Smooth muscle cell (in vitro differentiated cells): Measurements from ENCODE around the gene ZDHHC7. TPM values are rescaled to one million over a fixed set of nuclear protein-coding genes. Genes with fewer than 3 reads are reported as not detected.

Source experiments
- DNase-seq: peaks from one replicate; lab custom pipeline; 2025; ENCODE audit not compliant: unreplicated experiment; lab: John Stamatoyannopoulos, UW
- H2AFZ ChIP-seq: fragments of 200-600 bp; sonication (generic); 2 replicates; pipeline ENCODE4 v1.6.0; 2016; ENCODE audit warnings: antibody characterized with exemption, low read depth, mild to moderate bottlenecking
- H3F3A ChIP-seq: fragments of 200-600 bp; sonication (generic); 2 replicates; pipeline ENCODE4 v1.6.0; 2017; ENCODE audit warnings: antibody characterized with exemption, low read depth
- H3K27ac ChIP-seq: fragments of 200-600 bp; sonication (generic); 2 replicates; pipeline ENCODE4 v1.5.1; 2016; ENCODE audit warnings: low read depth, mild to moderate bottlenecking
- H3K27me3 ChIP-seq: fragments of 200-600 bp; sonication (generic); 2 replicates; pipeline ENCODE4 v1.6.1; 2016; ENCODE audit warnings: low read depth, mild to moderate bottlenecking
- H3K36me3 ChIP-seq: fragments of 200-600 bp; sonication (generic); 2 replicates; pipeline ENCODE4 v1.5.1; 2016; ENCODE audit warnings: low read depth
- H3K4me1 ChIP-seq: fragments of 200-600 bp; sonication (generic); 2 replicates; pipeline ENCODE4 v1.5.1; 2016; ENCODE audit warnings: low read depth
- H3K4me2 ChIP-seq: fragments of 200-600 bp; sonication (generic); 2 replicates; pipeline ENCODE4 v1.6.0; 2016; ENCODE audit warnings: mild to moderate bottlenecking
- H3K4me3 ChIP-seq: fragments of 200-600 bp; sonication (generic); 2 replicates; pipeline ENCODE4 v1.5.1; 2016; ENCODE audit warnings: mild to moderate bottlenecking
- H3K79me2 ChIP-seq: fragments of 200-600 bp; sonication (generic); 2 replicates; pipeline ENCODE4 v1.6.0; 2016; ENCODE audit warnings: low read depth, mild to moderate bottlenecking
- H3K9ac ChIP-seq: fragments of 200-600 bp; sonication (generic); 2 replicates; pipeline ENCODE4 v1.6.0; 2016; ENCODE audit warnings: low read depth
- H3K9me3 ChIP-seq: fragments of 200-600 bp; sonication (generic); replicated peaks from 2 replicates; pipeline ENCODE4 v1.5.1; 2016; ENCODE audit warnings: low read depth
- H4K20me1 ChIP-seq: fragments of 200-600 bp; sonication (generic); 2 replicates; pipeline ENCODE4 v1.6.0; 2016; ENCODE audit warnings: low read depth
- WGBS: methylation state at CpG from one replicate; pipeline ENCODE4 v1.1.7; 2016; ENCODE audit warnings: low lambda C conversion rate; 5-methylcytosine and 5-hydroxymethylcytosine counted together
- polyA plus RNA-seq: library from polyadenylated mRNA; unstranded; fragments of >200 nt; fragmentation: Nextera tagmentation; extraction: Ambion mirVana; gene quantifications from 2 replicates; pipeline ENCODE4 v1.2.1, GENCODE V29; 2016
- total RNA-seq: library from RNA; depleted of rRNA; stranded (reverse); fragments of >200 nt; gene quantifications from 2 replicates; pipeline ENCODE4 v1.2.3, GENCODE V29; 2014
- TF ChIP-seq, protein P1 (sequence below): fragments of 200-600 bp; sonication (generic); IDR thresholded peaks from 2 replicates; pipeline ENCODE4 v1.5.1; 2017; ENCODE audit warnings: borderline replicate concordance, mild to moderate bottlenecking, antibody characterized with exemption; ENCODE audit not compliant: insufficient read depth, poor library complexity, severe bottlenecking

Gene ZDHHC7
- total and polyA plus RNA-seq, 2 experiments from 2014 or later, result 31.9 to 39.1 TPM

DNA sequence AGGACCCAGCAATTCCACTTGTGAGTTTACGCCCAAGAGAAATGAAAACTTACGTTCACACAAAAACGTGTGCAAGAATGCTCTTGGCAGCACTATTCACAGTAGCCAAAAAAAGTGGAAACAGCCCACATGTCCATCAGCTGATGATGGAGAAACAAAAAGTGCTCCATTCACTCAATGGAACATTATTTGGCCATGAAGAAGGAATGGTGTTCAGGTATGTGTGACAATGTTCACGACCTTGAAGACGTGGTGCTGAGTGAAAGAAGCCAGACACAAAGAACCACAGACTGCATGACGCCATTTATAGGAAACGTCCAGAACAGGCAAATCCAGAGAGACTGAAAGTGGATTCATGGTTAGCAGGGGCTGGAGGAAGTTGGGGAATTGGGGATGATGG lies 84.9 kb downstream of the ZDHHC7 start:
- 73% methylated on average over 7 of the region's 7 CpGs for WGBS
- Histone ChIP-seq H3K36me3 (no peaks in the 10 kb centered on the region), H3K9ac (no peak overlapping the region), H4K20me1 (no peaks in the 10 kb centered on the region), H3K79me2 (no peaks in the 10 kb centered on the region), H3K4me3 (no peak overlapping the region), H3K4me1 (peaks cover 7% of the 10 kb centered on the region), H3K27ac (no peak overlapping the region), H3K4me2 (no peak overlapping the region), H2AFZ (no peak overlapping the region), H3K9me3 (no peaks in the 10 kb centered on the region), H3F3A (no peaks in the 10 kb centered on the region), H3K27me3 (no peaks in the 10 kb centered on the region)
- DNase-seq, result no peak
- TF ChIP-seq, protein P1, sequence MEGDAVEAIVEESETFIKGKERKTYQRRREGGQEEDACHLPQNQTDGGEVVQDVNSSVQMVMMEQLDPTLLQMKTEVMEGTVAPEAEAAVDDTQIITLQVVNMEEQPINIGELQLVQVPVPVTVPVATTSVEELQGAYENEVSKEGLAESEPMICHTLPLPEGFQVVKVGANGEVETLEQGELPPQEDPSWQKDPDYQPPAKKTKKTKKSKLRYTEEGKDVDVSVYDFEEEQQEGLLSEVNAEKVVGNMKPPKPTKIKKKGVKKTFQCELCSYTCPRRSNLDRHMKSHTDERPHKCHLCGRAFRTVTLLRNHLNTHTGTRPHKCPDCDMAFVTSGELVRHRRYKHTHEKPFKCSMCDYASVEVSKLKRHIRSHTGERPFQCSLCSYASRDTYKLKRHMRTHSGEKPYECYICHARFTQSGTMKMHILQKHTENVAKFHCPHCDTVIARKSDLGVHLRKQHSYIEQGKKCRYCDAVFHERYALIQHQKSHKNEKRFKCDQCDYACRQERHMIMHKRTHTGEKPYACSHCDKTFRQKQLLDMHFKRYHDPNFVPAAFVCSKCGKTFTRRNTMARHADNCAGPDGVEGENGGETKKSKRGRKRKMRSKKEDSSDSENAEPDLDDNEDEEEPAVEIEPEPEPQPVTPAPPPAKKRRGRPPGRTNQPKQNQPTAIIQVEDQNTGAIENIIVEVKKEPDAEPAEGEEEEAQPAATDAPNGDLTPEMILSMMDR, result no peak

DNA sequence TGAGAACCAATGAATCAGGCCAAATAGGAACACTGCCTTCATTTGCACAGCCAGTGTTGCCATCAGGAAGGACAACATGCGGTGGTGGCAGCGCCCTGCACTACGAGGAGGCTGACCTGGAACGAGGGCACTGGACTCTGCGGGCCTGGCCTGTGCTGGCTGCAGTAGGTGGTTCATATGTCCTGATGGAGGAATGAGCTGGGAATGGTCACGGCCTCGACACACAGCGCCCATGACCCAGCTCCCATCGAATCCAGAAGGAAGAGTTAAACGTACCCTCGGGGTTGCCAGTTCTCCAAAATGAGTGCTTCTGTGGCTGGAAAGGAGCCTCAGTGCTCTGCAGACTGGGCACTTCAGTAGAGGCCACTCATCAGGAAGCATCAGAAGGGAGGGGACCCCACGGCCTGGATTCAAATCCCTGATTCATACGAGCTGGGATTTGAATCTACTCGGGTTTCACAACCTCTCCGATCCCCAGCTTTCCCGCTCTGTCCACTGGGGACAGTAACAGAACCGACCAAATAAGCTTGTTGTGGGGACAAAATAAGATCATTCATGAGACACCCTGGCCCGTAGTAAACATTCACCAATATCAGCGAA lies 85.5 kb downstream of the ZDHHC7 start:
- Histone ChIP-seq H3K4me1 (peaks cover 7% of the 10 kb centered on the region), H3K4me3 (no peak overlapping the region)

GRCh38 chr16:84925092-84925772 lies 86.1 kb downstream of the ZDHHC7 start:
- H3K27me3 ChIP-seq, result no peaks in the 10 kb centered on the region
- no peaks in the 10 kb centered on the region for H3K79me2 ChIP-seq
- TF ChIP-seq, protein P1, result peak; percentile 86
- DNase-seq, result no peak
- no peak overlapping the region for H3K4me3 ChIP-seq
- H3K4me2 ChIP-seq, result no peak overlapping the region
- no peaks in the 10 kb centered on the region for H4K20me1 ChIP-seq
- H3F3A ChIP-seq, result no peaks in the 10 kb centered on the region
- H3K9ac ChIP-seq, result no peak overlapping the region
- H3K4me1 ChIP-seq, result peaks cover 7% of the 10 kb centered on the region
- no peak overlapping the region for H2AFZ ChIP-seq
- H3K9me3 ChIP-seq, result no peaks in the 10 kb centered on the region
- no peak overlapping the region for H3K27ac ChIP-seq
- WGBS, result 81% methylated on average over 11 of the region's 11 CpGs
- no peaks in the 10 kb centered on the region for H3K36me3 ChIP-seq

More for the DNA sequence above, 85.5 kb downstream of the ZDHHC7 start:
- TF ChIP-seq, protein P1, result no peak
- no peak for DNase-seq
- Histone ChIP-seq H3K9ac (no peak overlapping the region), H3K27ac (no peak overlapping the region), H3F3A (no peaks in the 10 kb centered on the region), H3K4me2 (no peak overlapping the region), H3K9me3 (no peaks in the 10 kb centered on the region), H2AFZ (no peak overlapping the region), H3K79me2 (no peaks in the 10 kb centered on the region), H3K27me3 (no peaks in the 10 kb centered on the region), H3K36me3 (no peaks in the 10 kb centered on the region), H4K20me1 (no peaks in the 10 kb centered on the region)
- 88% methylated on average over 19 of the region's 19 CpGs for WGBS
